Mononuclear cell (primary cell): ENCODE measurements around the gene SGMS1. TPM values are rescaled to one million over a fixed set of nuclear protein-coding genes. Genes with fewer than 3 reads are reported as not detected.
"Not testable (repeated sequence)": the region's sequence is repeated elsewhere in the genome, so short reads cannot be mapped to it uniquely, and the experiment has no call there.

Source experiments
- H3K27me3 ChIP-seq: 2 replicates; pipeline ENCODE4 v1.6.0; 2011; ENCODE audit warnings: low read length, control low read depth; ENCODE audit not compliant: insufficient read depth
- H3K4me1 ChIP-seq: 2 replicates; pipeline ENCODE4 v1.5.1; 2011; ENCODE audit warnings: mild to moderate bottlenecking, low read length, control low read depth; ENCODE audit not compliant: insufficient read depth
- H3K4me3 ChIP-seq: 2 replicates; pipeline ENCODE4 v1.5.1; 2011; ENCODE audit warnings: mild to moderate bottlenecking, low read length, moderate library complexity
- H3K9me3 ChIP-seq: 2 replicates; pipeline ENCODE4 v1.5.1; 2011; ENCODE audit warnings: low read depth, mild to moderate bottlenecking, control low read depth, low read length
- total RNA-seq: library from RNA; depleted of rRNA; stranded (reverse); fragments of >200 nt; gene quantifications from one replicate; pipeline ENCODE4 v1.2.3, GENCODE V29; 2012

Gene SGMS1
- total RNA-seq, 1 donor = 62.8 TPM

GRCh38 chr10:50513956-50514355, 109.8 kb downstream of the SGMS1 start:
- Histone ChIP-seq H3K4me1 (peaks cover 20% of the 10 kb centered on the region), H3K9me3 (no peaks in the 10 kb centered on the region), H3K4me3 (no peak overlapping the region), H3K27me3 (no peaks in the 10 kb centered on the region)

GRCh38 chr10:50512743-50513416, 110.9 kb downstream of the SGMS1 start:
- Histone ChIP-seq H3K4me1 (peaks cover 20% of the 10 kb centered on the region), H3K4me3 (no peak overlapping the region), H3K27me3 (no peaks in the 10 kb centered on the region), H3K9me3 (no peaks in the 10 kb centered on the region)

DNA sequence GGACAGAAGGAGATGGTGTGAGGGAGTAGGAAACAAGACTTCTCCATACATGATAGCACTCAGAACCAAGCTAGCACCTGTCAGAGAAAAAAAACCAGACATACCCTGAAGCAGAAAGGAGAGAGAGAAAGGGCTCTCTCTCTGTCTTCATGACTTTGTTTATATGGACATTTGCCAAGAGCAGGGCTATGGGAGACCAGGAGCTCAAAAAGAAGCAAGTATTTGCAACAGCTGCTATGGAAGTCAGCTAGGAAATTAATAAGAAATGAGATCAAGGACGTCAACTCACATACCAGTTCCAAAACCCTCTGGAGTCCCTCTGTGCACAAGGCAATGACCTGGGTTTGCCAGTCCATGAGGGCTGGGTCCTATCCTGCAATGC, 111.6 kb downstream of the SGMS1 start:
- Histone ChIP-seq H3K27me3 (no peaks in the 10 kb centered on the region), H3K4me1 (peaks cover 20% of the 10 kb centered on the region), H3K4me3 (no peak overlapping the region), H3K9me3 (no peaks in the 10 kb centered on the region)

DNA sequence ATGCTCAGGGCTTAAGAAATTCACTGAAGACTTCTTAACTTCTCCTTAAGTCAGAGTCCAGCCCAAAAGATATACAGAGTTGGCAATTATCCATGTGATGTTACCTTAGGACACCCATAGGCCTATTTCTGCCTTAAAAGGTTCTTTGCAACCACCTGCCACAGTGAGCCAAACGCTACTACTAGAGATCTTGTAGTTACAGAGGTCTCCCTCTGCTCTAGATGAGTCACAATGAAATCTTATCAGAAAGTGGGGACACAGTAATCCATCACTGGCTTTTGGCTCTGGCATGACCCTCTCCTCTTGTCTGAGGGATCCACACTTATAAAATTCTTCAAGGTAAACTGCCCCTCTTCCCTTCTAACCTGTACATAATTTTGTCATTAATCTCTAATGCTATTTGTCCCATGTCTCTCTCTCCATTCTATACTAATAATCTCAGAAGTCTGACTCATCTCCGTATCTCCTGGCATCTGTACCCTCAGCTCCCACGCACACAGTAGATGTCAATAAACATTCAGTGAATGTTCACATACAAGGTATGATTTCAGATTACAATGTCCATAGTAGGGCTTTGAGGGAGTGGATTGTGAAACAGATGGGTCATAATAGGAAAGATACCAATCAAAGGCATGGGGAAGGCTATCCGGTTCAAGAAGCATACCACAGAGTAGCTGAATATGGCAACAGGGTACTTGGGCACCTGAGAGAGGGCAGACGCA, 112.1 kb downstream of the SGMS1 start:
- H3K4me3 ChIP-seq = no peak overlapping the region
- H3K4me1 ChIP-seq = peaks cover 20% of the 10 kb centered on the region
- H3K27me3 ChIP-seq = no peaks in the 10 kb centered on the region
- no peaks in the 10 kb centered on the region for H3K9me3 ChIP-seq

DNA sequence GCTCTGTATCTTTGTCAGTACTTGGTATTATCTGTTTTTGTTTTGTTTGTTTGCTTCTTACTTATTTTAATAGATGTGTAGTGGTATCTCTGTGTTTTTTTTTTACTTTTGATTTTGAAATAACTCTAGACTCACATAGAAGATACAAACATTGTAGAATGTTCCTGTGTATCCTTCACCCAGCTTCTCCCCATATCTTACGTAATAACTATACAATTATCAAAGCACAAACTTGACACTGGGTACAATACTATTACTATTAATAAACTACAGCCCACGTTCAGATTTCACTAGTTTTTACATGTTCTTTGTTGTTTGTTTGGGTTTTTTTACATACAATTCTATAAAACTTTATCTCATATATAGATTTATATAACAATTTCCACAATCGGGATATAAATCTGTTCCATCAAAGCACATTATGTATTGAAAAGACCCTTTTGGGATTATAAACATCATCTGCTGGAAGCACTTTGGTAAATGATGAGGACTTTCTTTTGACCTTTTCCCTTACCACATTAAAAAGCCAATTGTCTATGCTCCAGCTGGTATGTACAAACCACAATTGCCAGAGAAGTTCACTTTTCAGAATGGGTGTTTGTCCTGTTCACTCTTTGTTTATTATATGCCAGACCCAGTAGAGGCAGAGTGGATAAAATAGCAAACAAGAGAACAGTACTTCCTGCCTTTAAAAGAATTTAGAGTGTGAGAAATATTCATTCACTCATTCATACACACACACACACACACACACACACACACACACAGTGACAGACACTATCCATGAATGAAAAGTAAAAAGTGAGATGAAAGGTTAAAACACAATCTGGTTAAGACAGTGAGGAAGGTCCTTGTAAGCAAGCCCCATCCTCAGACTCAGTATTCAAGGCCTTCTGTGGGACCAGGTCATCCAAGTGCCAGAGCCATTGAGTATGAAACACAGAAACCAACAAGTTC, 113.0 kb downstream of the SGMS1 start:
- Histone ChIP-seq H3K4me3 (no peak overlapping the region), H3K27me3 (no peaks in the 10 kb centered on the region), H3K9me3 (no peaks in the 10 kb centered on the region), H3K4me1 (peaks cover 20% of the 10 kb centered on the region)

GRCh38 chr10:50508315-50509051, 115.3 kb downstream of the SGMS1 start:
- H3K4me3 ChIP-seq = no peak overlapping the region
- H3K27me3 ChIP-seq = no peaks in the 10 kb centered on the region
- no peaks in the 10 kb centered on the region for H3K9me3 ChIP-seq
- H3K4me1 ChIP-seq = peaks cover 20% of the 10 kb centered on the region

DNA sequence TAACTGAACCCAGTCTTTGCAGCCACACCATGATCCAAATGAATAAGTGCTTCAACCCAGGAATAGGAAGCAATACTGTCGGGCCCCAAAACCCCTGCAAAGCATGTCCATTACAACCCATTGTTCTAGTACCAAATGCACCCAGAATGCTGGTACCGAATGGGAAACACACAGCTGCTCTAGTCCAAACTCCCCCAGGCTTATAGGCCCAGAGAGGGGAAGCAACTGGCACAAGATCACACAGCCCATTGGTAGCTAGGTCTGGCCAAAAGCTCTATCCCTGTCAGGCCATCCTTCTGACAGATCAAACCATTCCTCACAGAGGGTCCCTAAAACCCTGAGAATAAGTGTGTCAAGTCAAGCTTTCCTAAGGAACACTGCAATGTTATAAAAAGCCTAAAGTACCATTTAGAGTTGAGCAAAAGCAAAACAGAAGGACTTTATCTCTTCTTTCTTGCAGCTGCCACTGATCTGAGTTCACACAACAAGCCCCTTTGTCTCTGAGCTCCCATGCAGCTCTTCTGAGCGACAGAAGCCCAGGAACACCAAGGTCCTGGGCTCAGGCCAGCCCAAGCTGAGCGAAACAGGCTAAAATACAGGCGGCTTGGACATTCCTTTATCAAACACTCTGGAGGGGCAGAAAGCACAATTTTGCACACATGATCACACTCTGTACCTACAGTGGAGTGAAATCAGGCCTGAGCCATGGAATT, 116.7 kb downstream of the SGMS1 start:
- no peak overlapping the region for H3K4me3 ChIP-seq
- H3K9me3 ChIP-seq = no peaks in the 10 kb centered on the region
- H3K27me3 ChIP-seq = no peaks in the 10 kb centered on the region
- peaks cover 11% of the 10 kb centered on the region for H3K4me1 ChIP-seq

- H3K4me3 ChIP-seq = no peak overlapping the region
- no peaks in the 10 kb centered on the region for H3K9me3 ChIP-seq
- H3K4me1 ChIP-seq = peaks cover 6% of the 10 kb centered on the region
- H3K27me3 ChIP-seq = no peaks in the 10 kb centered on the region
Measured at GRCh38 chr10:50504389-50504788, 119.4 kb downstream of the SGMS1 start.

GRCh38 chr10:50503661-50504320, 120.0 kb downstream of the SGMS1 start:
- Histone ChIP-seq H3K27me3 (no peaks in the 10 kb centered on the region), H3K9me3 (no peaks in the 10 kb centered on the region), H3K4me1 (peaks cover 6% of the 10 kb centered on the region), H3K4me3 (no peak overlapping the region)

GRCh38 chr10:50503156-50503555, 120.6 kb downstream of the SGMS1 start:
- not testable (repeated sequence) for H3K4me3 ChIP-seq, H3K9me3 ChIP-seq, H3K27me3 ChIP-seq, H3K4me1 ChIP-seq

DNA sequence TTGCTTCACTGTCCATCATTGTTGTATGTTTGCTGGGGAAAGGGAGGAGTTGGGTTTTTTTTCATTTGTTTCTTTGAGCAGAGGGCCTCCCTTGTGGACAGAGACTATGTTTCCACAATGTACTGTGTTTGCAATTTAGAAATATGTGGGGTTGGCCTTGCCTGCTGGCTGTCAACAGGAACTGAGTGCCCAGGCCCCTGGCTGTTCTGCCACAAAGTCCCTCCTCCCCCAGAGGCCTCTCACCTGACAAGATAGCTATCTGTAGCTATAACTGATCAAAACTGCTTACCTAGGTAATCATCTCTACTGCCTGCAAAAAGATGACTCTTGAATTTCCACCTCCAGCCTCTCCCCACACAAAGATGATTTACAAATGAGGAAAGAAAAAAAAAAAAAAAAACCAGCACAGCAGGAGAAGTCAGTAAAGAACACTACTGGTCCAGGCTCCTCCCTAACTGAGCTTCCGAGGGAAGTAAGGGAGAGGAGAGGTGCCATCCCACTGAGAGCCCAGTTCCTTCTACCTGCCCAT, 121.8 kb downstream of the SGMS1 start:
- Histone ChIP-seq H3K4me3 (no peak overlapping the region), H3K9me3 (no peaks in the 10 kb centered on the region), H3K4me1 (peaks cover 6% of the 10 kb centered on the region), H3K27me3 (no peaks in the 10 kb centered on the region)

DNA sequence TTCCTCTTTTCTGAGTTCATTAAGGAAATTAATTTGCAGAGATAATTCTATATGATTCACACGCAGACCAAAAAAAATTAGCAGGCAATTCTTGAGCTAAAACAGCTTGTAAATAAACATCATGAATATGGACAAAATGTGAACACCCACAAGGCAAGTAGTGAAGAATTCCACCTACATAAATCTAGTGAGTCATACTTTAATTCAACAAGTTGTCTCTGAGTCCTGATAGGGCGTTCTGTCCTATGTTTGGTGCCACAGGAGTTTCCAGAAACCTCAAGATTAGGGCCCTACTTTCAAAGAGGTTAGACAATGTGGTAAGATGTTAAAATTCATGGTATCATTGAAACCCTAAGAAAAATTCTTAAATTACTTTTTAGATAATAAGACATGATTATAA, 122.3 kb downstream of the SGMS1 start:
- Histone ChIP-seq H3K27me3 (no peaks in the 10 kb centered on the region), H3K4me3 (no peak overlapping the region), H3K9me3 (no peaks in the 10 kb centered on the region), H3K4me1 (peaks cover 6% of the 10 kb centered on the region)

GRCh38 chr10:50498465-50498864, 125.3 kb downstream of the SGMS1 start:
- H3K9me3 ChIP-seq = no peaks in the 10 kb centered on the region
- H3K27me3 ChIP-seq = no peaks in the 10 kb centered on the region
- peaks cover 6% of the 10 kb centered on the region for H3K4me1 ChIP-seq

More at GRCh38 chr10:50498465-50498864, 125.3 kb downstream of the SGMS1 start:
- no peak overlapping the region for H3K4me3 ChIP-seq
